Choroid plexus epithelial cell (primary cell): Measurements from ENCODE around the gene GMPS.

ENCODE experiments used
- DNase-seq: peaks from one replicate; pipeline ENCODE4 v3.0.0-alpha.2; 2010; ENCODE audit warnings: low read depth
- H3K4me3 ChIP-seq: 2 replicates; pipeline ENCODE4 v1.5.1; 2011; ENCODE audit warnings: low read depth, mild to moderate bottlenecking, control low read depth, low read length, moderate library complexity
- TF ChIP-seq, protein P1 (sequence below): conservative IDR thresholded peaks from 2 replicates; pipeline ENCODE4 v1.5.1; 2011; ENCODE audit warnings: low read depth, mild to moderate bottlenecking, control low read depth, inconsistent platforms, low read length, moderate library complexity

The GMPS gene

GRCh38 chr3:155941354-155941753 lies 70.9 kb downstream of the GMPS start:
- TF ChIP-seq, protein P1, sequence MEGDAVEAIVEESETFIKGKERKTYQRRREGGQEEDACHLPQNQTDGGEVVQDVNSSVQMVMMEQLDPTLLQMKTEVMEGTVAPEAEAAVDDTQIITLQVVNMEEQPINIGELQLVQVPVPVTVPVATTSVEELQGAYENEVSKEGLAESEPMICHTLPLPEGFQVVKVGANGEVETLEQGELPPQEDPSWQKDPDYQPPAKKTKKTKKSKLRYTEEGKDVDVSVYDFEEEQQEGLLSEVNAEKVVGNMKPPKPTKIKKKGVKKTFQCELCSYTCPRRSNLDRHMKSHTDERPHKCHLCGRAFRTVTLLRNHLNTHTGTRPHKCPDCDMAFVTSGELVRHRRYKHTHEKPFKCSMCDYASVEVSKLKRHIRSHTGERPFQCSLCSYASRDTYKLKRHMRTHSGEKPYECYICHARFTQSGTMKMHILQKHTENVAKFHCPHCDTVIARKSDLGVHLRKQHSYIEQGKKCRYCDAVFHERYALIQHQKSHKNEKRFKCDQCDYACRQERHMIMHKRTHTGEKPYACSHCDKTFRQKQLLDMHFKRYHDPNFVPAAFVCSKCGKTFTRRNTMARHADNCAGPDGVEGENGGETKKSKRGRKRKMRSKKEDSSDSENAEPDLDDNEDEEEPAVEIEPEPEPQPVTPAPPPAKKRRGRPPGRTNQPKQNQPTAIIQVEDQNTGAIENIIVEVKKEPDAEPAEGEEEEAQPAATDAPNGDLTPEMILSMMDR, result no peak
- H3K4me3 ChIP-seq, result no peak overlapping the region
- DNase-seq, result no peak

DNA sequence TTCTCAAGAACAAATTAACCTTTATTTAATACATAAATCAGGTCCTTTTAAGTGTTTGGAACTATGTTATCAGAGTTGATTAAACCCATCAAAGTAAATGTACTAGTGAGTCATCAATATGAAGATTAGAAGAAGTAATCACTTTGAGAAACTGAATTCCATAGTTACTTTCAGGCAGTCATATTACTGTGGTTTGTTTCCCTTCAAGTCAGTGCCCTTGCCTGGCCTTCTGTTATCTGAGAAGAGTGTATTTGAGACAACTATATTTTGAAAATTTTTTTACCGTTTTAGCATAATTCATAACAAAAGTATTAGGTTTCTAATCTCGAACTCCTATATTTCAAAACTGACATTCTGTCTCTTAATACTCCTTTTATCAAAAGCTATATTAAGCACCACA lies 73.6 kb downstream of the GMPS start:
- no peak overlapping the region for H3K4me3 ChIP-seq
- TF ChIP-seq, protein P1, result no peak
- DNase-seq, result peak; percentile 63

DNA sequence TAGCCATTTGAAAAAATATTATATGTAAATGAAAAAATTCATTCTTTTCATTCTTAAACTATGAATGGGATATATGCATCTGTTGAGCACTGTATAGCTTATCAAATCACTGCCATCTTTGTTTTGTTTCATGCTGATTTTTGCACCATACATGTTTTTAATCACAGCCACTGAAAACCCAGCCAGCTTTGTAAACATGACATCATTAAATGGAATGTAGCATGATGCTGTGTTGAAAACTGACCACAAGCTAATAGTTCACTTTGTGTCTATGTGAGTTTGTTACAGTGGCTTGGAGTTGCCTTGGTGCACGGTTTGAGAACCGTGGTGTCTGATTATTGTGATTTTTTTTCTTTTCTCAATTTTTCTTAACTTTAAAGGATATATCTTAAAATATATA lies 75.7 kb downstream of the GMPS start:
- no peak overlapping the region for H3K4me3 ChIP-seq
- peak; percentile 95 for DNase-seq
- TF ChIP-seq, protein P1, result no peak

- peak; percentile 32 for DNase-seq
- TF ChIP-seq, protein P1, result no peak
- H3K4me3 ChIP-seq, result no peak overlapping the region
Measured at GRCh38 chr3:155948476-155948875, 78.0 kb downstream of the GMPS start.

- no peak overlapping the region for H3K4me3 ChIP-seq
- TF ChIP-seq, protein P1, result no peak
- DNase-seq, result no peak
Measured at GRCh38 chr3:155949453-155950217, 79.2 kb downstream of the GMPS start.

DNA sequence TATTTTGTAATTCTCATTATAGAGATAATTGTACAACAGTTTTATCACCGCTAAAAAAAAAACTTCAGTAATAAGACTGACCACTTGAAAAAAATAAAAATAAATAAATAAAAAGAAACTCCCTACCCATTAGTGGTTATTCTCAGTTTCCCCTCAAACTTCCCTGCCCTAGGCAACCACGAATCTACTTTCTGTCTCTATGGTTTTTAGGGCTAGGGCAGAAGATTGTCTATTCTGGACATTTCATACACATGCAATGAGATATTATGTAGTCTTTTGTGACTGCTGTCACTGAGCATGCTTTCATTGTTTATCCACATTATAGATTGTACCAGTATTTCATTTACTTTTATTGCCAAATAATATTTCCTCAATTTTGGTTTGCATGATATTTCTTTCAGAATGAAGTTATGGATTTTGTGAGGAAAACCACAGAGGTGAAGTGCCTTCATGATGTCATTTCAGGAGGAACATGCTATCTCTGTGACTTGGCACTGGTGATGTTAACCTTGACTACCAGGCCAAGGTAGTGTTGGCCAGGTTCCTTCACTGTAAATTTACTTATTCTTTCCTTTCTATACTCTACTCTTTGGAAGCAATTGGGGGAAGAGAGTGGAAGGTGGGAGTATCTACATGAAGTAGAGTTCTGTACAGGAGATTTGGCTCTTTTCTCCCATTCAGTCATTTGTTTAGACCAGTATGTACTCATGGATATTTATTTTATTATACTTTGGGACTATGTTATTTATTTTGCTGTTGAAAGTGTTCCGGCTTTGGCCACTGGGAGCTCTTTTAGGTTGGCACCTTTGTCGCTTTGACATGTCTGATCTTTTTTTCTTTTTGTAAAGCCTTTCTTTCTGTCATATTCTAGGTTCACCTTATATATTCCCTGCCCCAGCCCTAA lies 86.3 kb downstream of the GMPS start:
- no peak overlapping the region for H3K4me3 ChIP-seq
- no peak for DNase-seq
- TF ChIP-seq, protein P1, result no peak
